T1000 (cell line): ENCODE data around the gene AGGF1.
A peak's percentile ranks its signal among the peaks of the same experiment; 100 is the strongest.
"Not testable (repeated sequence)": the region's sequence is repeated elsewhere in the genome, so short reads cannot be mapped to it uniquely, and the experiment has no call there.

Experiments
- DNase-seq: peaks from one replicate; lab custom pipeline; 2025; ENCODE audit warnings: mixed read lengths; lab: John Stamatoyannopoulos, UW

The AGGF1 gene

DNA sequence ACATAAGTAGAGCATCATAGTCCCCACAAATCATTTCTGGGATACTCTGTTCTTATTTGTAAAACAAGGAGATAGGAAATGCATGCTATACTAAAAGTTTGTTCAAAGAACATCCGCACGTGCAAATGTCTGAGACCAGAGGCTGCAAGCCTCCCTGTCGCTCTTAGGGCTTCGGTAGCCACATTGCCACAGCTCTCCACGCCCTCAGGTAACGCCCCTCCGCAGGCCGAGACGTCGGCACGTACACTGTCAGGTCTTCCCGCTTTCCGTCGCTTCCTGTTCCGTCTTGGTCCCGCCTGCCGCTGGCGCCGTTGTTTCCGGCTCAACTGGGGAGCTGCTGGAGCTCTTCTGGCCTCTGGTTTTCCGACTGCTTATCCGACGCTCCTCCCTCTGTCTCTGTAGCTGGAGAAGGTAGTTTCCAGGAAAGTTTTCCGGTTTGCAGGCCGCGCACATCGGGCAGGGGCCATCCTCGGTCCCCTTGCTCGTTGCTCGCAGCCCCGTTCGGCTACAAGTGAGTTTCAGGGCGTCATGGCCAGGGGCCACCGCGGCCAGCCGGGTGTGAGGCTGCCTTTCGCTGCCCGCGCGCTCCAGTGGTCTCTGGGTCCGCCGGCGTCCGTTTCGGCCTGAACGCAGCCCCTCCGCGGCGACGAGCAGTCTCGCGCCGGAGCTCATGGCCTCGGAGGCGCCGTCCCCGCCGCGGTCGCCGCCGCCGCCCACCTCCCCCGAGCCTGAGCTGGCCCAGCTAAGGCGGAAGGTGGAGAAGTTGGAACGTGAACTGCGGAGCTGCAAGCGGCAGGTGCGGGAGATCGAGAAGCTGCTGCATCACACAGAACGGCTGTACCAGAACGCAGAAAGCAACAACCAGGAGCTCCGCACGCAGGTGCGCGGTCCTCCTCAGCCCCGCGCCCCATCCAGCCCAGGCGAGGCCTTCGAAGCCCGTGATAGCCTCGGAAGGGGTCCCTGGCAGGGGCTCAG, at the start of gene AGGF1:
TSS of gene AGGF1 (plus strand) at position 308 of the 975 bp plus-strand sequence. CDS start at position 671, 363 bp downstream.
- DNase-seq = peak; percentile 71

DNA sequence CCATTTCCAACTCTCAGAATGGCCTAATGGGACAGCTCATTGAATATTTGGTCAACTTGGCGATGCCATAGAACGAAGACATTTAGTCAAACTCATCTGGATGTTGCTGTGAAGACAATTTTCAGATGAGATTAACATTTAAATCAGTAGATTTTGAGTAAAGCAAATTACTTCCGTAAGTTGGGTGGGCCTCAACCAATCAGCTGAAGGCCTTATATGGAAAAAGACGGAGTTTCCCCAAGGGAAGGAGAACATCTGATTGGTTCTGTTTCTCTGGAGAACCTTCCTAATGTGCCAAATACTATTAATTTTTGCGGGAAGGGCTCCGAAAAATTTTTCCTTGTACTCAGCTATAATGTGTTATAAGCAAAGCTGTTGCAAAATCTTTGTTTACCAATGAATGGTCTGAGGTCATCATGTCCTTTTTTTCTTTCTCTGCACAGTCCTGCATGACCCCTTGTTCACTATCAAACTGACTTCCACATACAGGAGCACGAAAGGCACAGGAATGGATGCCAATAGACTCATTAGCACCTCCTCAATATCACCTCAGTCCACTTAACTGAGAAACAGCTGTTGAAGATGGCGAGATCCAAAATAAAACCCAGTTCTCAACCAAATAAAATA, 49.6 kb upstream of the AGGF1 start:
- no peak for DNase-seq

GRCh38 chr5:76982450-76982849, 47.8 kb upstream of the AGGF1 start:
- DNase-seq = no peak

DNA sequence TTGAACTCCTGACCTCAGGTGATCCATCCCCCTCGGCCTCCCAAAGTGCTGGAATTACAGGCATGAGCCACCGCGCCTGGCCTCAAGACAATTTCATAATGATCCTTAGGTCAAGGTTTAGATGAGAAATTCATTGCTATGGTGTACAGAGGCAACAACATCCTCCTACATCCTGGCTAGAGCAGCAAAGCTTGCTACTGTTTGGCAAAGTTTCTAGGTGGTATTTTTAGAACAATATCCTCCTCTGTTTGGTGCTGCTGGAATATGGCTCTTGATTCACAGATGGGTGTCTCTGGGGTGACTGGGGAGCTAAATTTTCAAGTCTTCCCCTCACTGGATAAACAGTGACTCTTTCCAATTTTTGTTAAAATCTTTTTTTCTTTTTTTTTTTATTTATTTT, 46.7 kb upstream of the AGGF1 start:
- no peak for DNase-seq

DNA sequence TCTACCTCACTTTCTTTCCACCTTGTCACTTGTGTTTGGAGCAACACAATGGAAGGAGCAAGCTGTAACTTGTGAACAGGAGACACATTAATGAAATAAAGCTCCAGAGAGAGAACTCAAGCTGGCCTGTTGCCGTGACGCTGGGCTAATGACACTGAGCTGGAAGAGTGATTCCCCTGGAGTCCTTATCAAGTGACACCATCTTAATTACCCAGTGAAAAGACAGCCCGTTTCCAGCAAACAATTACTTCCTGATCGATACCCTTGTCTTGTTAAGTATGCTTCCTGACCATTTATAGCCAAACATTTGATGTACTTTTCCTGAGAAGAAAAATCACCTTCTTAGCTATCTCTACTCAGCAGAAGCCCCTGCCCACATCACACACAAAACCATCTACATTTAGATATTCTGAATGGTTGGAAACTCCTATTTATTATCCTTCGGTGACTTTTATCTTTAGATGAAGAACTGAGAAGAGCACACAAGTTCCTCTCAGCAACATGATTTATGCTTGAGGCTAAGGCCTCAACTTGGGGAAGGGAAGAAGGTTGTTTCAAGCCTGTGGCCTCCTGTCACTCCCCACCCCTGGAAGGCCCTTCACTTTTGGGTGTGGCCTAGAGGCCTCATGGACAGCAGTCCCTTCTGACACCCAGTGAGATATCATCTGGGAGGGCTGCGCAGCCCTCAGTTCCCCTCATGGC, 43.2 kb upstream of the AGGF1 start:
- no peak for DNase-seq

DNA sequence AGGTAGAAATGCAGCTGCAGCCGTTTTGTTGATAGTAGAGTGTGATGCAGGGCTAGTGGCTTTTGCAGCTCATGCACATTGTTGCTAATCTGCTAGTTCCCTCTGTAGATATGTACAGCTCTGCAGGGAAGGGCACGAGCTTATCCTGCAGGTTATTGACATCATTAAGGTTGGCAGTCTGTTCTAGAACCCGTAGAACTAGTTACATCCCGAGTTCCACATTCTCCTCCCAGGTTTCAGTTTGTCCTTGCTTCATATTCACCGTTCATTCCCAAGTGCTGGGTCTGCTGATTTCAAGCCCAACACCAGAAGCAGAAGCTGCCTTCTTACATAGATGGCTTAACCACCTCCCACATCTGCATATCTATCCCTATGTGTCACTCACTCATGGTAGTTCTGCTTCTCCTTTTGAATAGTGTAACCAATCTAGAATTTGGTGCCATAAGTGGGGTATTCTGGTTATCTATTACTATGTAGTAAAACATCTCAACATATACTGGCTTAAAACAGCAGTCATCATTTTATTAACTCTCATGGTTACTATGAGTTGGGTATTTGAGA, 39.2 kb upstream of the AGGF1 start:
- no peak for DNase-seq

GRCh38 chr5:76993436-76993835, 36.8 kb upstream of the AGGF1 start:
- not testable (repeated sequence) for DNase-seq

DNA sequence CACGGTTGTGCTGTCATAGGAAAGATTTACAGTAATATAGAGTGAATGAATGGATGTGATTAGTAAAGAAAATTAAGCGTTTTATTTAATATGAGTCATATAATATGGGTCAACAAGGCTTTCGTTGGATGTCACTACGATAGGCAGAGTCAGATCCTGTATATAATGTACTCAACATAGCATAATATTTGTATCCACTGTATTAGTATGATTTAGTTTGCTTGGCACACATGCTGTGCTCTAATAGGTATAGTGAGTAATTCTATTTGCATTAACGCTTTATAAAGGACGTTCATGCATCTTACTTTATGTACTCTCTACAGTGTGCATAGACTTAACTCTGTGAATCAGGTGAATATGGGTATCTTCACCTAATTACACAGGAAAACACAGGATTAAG, 35.9 kb upstream of the AGGF1 start:
- no peak for DNase-seq

DNA sequence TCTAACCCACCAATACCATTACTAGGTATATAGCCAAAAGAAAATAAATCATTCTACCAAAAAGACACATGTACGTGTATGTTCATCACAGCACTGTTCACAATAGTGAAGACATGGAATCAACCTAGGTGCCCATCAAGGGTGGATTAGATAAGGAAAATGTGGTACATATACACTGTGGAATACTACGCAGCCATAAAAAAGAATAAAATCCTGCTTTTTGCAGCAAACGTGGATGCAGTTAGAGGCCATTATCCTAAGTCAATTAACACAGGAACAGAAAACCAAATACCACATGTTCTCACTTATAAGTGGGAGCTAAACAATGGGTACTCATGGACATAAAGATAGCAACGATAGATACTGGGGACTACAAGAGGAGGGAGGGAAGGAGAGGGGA, 32.0 kb upstream of the AGGF1 start:
- DNase-seq = not testable (repeated sequence)

- DNase-seq = no peak
These were observed 30.8 kb upstream of the AGGF1 start for GRCh38 chr5:76999451-76999850.

DNA sequence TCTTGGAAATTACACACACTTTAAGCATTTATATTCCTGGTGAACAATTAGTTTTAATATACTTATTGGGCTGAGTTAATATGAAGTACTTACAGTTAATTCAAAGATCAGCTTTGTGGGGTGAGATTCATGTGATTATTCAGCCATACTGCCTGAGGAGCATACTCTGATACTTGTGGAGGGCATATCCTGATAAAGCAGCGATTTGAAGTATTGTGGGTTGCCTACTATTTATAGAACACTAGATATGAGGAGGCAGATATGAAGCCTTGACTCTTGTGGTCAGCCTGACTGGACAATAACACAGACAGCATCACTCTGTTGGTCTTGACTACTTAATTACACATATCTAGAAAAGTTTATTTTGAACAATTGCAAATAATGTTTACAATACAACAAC, 27.0 kb upstream of the AGGF1 start:
- DNase-seq = no peak

DNA sequence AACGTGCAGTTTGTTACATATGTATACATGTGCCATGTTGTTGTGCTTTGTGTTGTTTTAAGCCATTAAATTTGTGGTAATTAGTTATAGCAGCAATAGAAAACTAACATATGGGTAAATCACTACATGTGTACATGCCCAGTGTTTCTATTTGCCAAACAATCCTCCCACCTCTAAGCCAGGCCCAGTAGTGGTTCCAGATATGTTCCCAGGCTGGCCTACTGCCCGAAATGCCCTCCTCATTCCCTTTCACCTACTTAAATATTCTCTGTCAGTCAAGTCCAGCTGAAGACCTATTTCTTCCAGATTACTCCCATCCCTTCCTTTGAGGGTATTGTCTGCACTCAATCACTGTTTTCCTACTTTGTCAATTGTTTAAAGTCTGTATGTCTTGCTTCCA, 24.1 kb upstream of the AGGF1 start:
- no peak for DNase-seq

DNA sequence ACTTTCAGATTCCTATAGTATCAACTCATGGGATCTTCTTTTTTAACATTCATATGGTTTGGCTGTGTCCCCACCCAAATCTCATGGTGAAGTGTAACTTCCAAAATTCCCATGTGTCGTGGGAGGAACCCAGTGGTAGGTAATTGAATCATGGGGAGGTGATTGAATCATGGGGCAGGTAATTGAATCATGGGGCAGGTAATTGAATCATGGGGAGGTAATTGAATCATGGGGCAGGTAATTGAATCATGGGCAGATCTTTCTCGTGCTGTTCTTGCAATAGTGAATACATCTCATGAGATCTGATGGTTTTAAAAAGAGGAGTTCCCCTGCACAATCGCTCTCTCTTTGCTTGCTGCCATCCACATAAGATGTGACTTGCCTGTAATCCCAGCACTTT, 21.8 kb upstream of the AGGF1 start:
- no peak for DNase-seq

DNA sequence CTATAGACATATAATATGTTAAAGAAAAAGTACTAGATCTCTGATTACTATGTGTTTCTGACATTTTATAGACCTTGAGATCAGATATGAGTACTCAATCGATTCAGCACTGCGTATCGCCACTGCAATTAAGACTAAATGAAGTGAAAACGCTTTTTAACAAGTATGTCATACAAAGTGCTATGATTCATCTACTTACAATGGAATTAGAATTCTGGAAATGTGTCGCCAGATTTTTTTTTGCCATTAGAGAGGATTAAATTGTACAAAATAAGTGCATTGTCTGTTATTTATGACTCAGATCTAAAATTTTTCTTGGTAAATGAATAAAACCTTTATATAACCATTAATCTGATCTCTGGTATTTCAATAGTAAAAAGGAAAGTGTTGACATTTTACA, 20.0 kb upstream of the AGGF1 start:
- DNase-seq = no peak

- no peak for DNase-seq
These were observed 18.7 kb upstream of the AGGF1 start for GRCh38 chr5:77011498-77011897.

- DNase-seq = no peak
These were observed 17.6 kb upstream of the AGGF1 start for GRCh38 chr5:77012601-77013000.

DNA sequence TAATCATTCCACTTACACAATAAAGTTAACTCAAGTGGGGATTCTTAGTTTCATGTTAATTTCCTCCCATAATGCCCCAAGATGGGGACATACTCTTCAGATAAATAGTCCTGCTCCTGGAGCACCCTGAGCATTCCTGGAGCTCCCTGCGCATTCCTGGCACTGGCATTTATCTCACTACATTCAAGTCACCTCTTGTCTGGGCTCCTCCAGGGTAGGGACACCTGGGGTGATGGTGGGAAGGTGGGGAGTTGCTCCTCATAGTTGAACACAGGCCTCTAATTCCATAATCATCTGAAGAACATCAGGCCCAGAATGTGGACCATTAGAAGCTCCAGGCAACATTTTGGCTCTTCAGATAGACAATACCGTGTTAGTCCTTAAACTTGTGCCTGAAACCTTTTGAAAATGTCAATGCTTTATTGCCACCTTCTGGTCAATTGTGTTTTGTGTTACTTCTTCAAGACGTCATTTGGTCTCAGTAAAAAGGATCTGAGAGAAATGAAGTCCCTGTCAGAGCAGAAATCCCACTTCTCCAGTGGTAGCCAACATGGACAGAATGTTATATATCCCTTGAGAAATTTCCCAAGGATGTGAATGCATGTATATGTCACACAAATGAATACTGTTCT, 14.2 kb upstream of the AGGF1 start:
- DNase-seq = no peak

DNA sequence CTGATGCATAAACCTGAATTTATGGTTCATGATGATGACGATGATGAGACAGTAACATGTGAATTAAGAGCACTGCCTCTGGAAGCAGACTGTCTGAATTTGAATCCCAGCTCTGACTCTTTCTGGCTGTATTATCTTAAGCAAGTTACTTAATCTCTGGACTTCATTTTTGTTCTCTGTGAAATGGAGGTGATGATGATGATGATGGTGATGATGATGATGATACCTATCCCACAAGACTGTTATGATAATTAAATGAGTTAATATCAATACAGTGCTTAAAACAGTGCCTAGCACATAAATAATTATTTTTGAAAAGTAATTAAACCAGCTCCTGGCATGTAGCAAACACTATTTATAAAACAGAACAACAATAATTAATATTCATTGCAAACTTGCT, 13.2 kb upstream of the AGGF1 start:
- DNase-seq = no peak

GRCh38 chr5:77017668-77018067, 12.5 kb upstream of the AGGF1 start:
- DNase-seq = no peak

DNA sequence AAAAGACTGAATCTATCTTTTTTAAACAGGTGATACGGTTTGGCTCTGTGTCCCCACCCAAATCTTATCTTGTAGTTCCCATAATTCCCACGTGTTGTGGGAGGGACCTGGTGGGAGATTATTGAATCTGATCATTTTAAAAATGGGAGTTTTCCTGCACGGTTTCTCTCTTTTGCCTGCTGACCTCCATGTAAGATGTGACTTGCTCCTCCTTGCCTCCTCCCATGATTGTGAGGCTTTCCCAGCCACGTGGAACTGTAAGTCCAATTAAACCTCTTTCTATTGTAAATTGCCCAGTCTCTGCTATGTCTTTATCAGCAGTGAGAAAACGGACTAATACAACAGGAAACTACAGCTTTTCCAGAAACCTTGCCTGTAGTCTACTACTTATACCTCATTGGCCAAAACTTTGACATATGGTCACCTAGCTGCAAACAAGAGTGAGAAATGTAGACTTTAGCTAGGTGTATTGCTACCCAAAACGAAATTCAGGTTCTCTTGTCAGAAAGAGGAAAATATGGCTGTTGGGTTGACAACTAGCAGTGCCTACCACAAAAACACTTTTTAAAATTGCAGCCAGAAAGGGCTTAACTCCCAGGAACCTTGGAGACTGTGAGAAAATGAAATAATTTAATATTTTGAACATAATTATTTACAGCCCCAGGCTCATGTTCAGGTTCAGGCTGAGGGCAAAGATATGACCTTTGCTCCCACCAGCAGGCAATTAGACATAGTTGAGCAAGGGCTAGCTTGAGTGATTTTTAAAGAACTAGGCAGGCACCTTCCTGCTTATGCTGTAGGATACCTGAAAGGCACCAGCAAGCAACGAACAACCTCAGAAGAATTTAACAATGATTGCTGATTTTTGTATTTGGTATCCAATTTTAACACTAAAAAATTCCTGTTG, 7.4 kb upstream of the AGGF1 start:
- DNase-seq = no peak

- no peak for DNase-seq
These were observed 5.7 kb upstream of the AGGF1 start for GRCh38 chr5:77024490-77024889.
